HG02852 (cell line): ENCODE results near the gene ASB10.

Experiments used
- ATAC-seq: cut with Tn5 transposase; IDR thresholded peaks from one replicate; pipeline ENCODE4 v1.9.1; 2021; ENCODE audit warnings: mild to moderate bottlenecking, moderate library complexity; ENCODE audit not compliant: unreplicated experiment

ASB10 gene, protein sequence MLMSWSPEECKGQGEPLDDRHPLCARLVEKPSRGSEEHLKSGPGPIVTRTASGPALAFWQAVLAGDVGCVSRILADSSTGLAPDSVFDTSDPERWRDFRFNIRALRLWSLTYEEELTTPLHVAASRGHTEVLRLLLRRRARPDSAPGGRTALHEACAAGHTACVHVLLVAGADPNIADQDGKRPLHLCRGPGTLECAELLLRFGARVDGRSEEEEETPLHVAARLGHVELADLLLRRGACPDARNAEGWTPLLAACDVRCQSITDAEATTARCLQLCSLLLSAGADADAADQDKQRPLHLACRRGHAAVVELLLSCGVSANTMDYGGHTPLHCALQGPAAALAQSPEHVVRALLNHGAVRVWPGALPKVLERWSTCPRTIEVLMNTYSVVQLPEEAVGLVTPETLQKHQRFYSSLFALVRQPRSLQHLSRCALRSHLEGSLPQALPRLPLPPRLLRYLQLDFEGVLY

DNA sequence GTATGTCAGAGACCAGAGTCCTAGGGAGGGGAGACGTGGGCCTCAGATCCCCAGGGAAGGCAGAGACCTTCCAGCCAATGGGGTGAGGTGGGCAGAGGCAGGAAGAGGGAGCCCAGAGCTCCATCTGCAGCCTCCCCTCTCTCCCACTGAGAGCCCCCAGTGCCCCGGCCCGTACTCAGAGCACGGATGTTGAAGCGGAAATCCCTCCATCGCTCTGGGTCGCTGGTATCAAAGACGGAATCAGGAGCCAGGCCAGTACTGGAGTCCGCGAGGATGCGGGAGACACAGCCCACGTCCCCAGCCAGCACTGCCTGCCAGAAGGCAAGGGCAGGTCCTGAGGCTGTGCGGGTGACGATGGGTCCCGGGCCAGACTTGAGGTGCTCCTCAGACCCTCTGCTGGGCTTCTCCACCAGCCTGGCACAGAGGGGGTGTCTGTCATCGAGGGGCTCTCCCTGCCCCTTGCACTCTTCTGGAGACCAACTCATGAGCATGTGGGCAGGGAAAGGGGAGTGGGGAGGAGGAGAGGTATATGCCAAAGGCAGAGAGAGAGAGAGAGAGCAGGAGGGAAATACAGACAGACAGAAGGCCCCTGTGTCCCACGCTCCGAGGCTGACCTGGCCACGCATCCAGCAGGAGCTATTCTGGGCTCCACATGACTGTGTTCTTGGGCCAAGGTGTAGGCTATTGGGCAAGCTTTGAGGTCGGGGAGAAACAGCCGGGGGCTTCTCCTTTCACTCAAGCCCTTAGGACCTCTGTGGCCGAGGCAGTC, at the start of gene ASB10:
TSS of gene ASB10 (minus strand) at position 611 of the 769 bp plus-strand sequence. CDS start at position 491, 120 bp downstream.
- no peak for ATAC-seq

DNA sequence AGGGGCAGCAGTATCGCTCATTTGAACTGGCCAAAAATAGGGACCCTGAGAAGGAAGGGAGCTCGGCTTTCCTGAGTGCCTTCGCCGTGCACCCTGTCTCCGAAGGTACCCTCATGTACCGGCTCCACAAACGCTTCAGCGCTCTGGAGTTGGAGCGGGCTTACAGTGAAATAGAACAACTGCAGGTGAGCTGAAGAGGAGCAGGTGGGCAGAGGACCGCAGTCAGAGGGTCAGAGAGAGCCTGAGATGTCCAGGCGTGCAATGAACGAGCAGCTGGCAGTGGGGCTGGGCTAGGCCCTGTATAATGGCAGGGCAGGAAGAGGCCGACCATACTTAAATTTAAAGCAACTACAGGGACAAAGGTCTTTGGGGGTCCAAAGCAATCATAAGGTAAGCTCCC, 49.4 kb upstream of the ASB10 start:
- ATAC-seq: no peak

- ATAC-seq: no peak
These were observed 48.2 kb upstream of the ASB10 start for GRCh38 chr7:151235091-151235787.

DNA sequence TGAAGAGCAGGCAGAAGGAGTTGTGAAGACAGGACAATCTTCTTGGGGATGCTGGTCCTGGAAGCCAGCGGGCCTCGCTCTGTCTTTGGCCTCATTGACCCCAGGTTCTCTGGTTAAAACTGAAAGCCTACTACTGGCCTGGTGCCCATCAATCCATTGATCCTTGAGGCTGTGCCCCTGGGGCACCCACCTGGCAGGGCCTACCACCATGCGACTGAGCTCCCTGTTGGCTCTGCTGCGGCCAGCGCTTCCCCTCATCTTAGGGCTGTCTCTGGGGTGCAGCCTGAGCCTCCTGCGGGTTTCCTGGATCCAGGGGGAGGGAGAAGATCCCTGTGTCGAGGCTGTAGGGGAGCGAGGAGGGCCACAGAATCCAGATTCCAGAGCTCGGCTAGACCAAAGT, 46.8 kb upstream of the ASB10 start:
- ATAC-seq: no peak

- ATAC-seq: peak; percentile 35
These were observed 46.1 kb upstream of the ASB10 start for GRCh38 chr7:151232917-151233701.

GRCh38 chr7:151232091-151232916, 45.3 kb upstream of the ASB10 start, which contains the start of gene CHPF2:
CHPF2 (plus strand) TSS chr7:151232483; CDS start chr7:151234012, 1,529 bp downstream.
- peak; percentile 96 for ATAC-seq

- ATAC-seq: no peak
These were observed 44.0 kb upstream of the ASB10 start for GRCh38 chr7:151231080-151231479.

DNA sequence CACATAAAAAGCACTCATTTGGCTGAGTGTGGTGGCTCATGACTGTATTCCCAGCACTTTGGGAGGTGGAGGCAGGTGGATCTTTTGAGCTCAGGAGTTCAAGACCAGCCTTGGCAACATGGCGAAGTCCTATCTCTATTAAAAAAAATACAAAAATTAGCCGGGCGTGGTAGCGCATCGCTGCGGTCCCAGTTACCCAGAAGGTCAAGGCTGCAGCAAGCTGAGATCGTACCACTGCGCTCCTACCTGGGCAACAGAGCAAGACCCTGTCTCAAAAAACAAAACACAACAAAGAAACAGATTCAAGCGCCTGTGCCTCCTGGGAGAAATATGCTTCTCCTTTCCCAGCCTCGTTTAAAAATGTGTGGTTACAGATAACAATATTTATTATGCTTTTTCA, 42.2 kb upstream of the ASB10 start:
- no peak for ATAC-seq

- ATAC-seq: no peak
These were observed 41.2 kb upstream of the ASB10 start for GRCh38 chr7:151228024-151228866.

DNA sequence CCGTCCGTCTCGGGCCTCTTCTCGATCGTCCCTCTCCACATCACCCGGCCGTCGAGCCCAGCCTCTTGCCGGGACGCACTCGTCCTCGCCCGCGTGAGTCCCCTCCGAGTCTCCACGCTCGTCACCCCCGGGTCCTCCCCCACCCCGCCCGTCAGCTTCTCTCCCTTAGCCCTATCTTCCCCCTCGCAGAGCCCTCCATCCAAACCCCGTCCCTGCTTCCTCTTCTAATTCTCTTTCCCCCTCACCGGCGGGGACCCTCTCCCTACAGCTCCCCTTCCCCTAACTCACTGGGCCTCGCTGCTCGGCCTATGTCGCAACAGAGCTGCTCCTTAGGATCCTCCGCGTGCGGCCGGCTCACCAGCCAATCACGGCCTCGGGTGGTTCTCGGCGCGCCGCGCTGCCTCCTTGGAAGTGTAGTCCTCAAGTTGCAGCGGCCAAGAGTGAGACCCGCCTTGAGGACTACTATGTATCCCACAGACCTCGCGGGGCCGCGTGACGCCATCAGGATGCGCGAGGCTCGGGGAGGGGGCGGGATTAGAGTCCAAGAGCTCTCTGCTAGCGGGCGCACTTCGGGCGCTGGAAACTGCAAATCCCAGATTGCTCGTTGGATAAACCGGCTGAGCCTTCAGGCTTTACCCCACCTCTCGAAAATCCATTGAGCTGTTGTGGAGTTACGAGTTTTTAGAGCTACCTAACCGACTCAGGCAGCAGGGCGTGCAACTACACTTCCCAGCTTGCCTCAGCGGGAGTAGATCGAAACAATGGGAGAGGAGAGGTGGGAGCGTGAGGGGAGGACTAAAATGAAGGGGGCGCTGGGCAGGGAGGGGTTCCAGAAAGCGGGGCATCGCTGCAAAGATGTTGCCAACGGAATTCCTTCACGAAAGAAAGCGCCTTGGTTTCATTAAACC, 40.1 kb upstream of the ASB10 start, which contains the start of gene ABCF2:
TSS of gene ABCF2 (minus strand) at position 331 of the 908 bp plus-strand sequence. CDS start 747 bp downstream, outside the sequence.
- peak; percentile 98 for ATAC-seq

DNA sequence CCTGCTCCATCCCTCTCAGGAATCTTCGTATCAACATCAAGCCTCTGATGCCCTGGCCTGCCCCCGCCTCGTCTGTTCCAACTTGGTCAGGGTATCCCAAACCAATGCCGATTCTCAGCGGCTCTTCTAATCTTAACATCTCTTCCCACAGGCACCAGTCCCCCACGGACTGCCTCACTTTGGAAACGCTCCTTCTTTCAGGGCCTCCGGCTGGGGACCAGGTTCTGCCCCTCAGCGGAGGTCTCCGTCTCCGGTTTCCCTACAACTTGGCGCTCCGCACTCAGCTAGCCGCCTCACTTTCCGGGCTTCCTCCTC, 39.5 kb upstream of the ASB10 start:
- peak; percentile 3 for ATAC-seq

DNA sequence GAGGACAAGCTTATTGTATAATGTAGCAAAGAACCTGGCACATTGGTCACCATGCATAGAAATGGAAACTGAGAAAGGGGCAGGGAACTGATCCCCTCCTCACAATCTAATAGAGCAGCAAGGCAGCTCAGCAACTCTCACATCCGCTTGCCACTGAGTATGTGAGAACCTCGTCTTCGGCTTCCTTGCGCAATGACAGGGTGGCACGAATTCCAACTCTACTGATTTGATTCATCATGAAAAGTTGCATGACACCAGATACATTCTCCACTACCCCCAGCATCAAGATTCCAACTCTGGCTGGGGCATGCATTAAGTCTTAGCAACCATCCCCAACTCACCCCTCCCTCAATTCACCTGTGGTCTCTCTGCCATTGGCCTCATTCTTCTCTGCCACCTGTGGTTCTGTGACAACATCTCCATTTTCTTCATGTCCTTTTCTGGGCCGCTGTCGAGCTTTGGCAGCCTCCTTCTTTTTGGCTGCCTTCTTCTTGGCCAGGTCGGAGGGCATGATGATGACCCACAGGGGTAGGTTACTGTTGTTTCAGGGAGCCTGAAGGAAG, 39.0 kb upstream of the ASB10 start:
- ATAC-seq: no peak

DNA sequence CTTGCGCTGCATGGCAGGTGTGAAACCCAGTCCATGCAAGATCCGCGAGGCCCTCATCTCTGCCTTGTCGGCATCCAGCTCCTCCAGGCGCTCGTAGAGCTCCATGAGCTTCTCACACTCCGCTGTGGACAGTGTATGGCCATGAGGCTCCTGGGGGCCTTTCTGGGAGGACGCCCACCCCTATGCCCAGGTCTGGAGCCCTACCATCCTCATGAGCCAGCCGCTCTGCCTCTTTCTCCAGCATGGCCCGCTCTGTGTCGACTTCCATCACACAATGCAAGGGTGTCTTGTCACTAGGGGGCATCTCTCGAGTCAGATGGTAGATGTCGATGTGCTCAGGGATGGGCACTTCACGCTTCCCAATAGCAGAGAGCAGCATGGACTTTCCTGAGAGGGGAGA, 36.7 kb upstream of the ASB10 start:
- no peak for ATAC-seq

- ATAC-seq: no peak
These were observed 31.1 kb upstream of the ASB10 start for GRCh38 chr7:151218170-151218569.

- ATAC-seq: no peak
These were observed 28.3 kb upstream of the ASB10 start for GRCh38 chr7:151215396-151215795.

- ATAC-seq: no peak
These were observed 26.8 kb upstream of the ASB10 start for GRCh38 chr7:151213826-151214225.

DNA sequence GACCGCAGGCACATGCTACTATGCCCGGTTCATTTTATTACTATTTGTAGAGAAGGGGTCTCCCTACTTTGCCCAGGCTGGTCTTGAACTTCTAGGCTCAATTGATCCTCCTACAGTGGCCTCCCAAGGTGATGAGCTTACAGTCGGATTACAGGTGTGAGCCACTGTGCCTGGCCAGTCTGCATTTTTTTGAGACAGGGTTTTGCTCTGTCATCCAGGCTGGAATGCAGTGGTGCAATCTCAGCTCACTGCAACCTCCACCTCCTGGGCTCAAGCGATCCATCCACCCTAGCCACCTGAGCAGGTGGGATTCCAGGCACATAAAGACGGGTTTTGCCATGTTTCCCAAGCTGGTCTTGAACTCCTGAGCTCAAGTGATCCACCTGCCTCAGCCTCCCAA, 25.6 kb upstream of the ASB10 start:
- ATAC-seq: no peak
